SU-DHL-6 (cell line): ENCODE measurements around the gene ZCCHC4.
A peak's percentile ranks its signal among the peaks of the same experiment; 100 is the strongest.

ENCODE experiments used
- H2AFZ ChIP-seq: fragments of 200-600 bp; sonication (generic); 2 replicates; pipeline ENCODE4 v1.6.1; 2014; ENCODE audit warnings: low read depth, mild to moderate bottlenecking, moderate library complexity, mixed read lengths, antibody characterized with exemption, low read length; ENCODE audit not compliant: severe bottlenecking
- H3F3A ChIP-seq: fragments of 200-600 bp; shearing (Covaris generic); 2 replicates; pipeline ENCODE4 v1.6.0; 2016; ENCODE audit warnings: antibody characterized with exemption, mild to moderate bottlenecking; ENCODE audit not compliant: insufficient read depth
- H3K27ac ChIP-seq: fragments of 200-600 bp; sonication (generic); 2 replicates; pipeline ENCODE4 v1.5.1; 2016; ENCODE audit warnings: low read depth, mild to moderate bottlenecking, low read length, moderate library complexity, mixed read lengths
- H3K27me3 ChIP-seq: fragments of 200-600 bp; sonication (generic), shearing (Covaris generic); 2 replicates; pipeline ENCODE4 v1.6.0; 2014; ENCODE audit warnings: mild to moderate bottlenecking, low read length
- H3K36me3 ChIP-seq: fragments of 200-600 bp; sonication (generic); 2 replicates; pipeline ENCODE4 v1.6.1; 2014; ENCODE audit warnings: mild to moderate bottlenecking, low read length, mixed read lengths
- H3K4me2 ChIP-seq: fragments of 300-600, 200-600 bp; shearing (Covaris generic), sonication (generic); 2 replicates; pipeline ENCODE4 v1.6.0; 2014; ENCODE audit warnings: low read length, low read depth, mild to moderate bottlenecking; ENCODE audit not compliant: poor library complexity, severe bottlenecking
- H3K4me3 ChIP-seq: fragments of 200-600 bp; sonication (generic); 2 replicates; pipeline ENCODE4 v1.5.1; 2014; ENCODE audit warnings: antibody characterized with exemption, low read length, mild to moderate bottlenecking, mixed read lengths; ENCODE audit not compliant: insufficient read depth, poor library complexity, severe bottlenecking
- H3K79me2 ChIP-seq: fragments of 200-600 bp; sonication (generic); 2 replicates; pipeline ENCODE4 v1.6.1; 2014; ENCODE audit warnings: mild to moderate bottlenecking, low read length, moderate library complexity; ENCODE audit not compliant: insufficient read depth
- H3K9ac ChIP-seq: fragments of 200-600 bp; sonication (generic); 2 replicates; pipeline ENCODE4 v1.7.0; 2014; ENCODE audit warnings: mild to moderate bottlenecking, low read length
- H3K9me2 ChIP-seq: fragments of 200-600 bp; sonication (generic); replicated peaks from 2 replicates; pipeline ENCODE4 v1.6.1; 2014; ENCODE audit warnings: low read length; ENCODE audit not compliant: insufficient read depth
- H3K9me3 ChIP-seq: fragments of 200-600 bp; sonication (generic); 2 replicates; pipeline ENCODE4 v1.6.1; 2014; ENCODE audit warnings: low read length, mixed read lengths; ENCODE audit not compliant: insufficient read depth
- H4K20me1 ChIP-seq: fragments of 200-600 bp; sonication (generic); 2 replicates; pipeline ENCODE4 v1.6.1; 2014; ENCODE audit warnings: low read depth, mild to moderate bottlenecking, antibody characterized with exemption, low read length, moderate library complexity, mixed read lengths
- EZH2phosphoT487 ChIP-seq: fragments of 200-600 bp; sonication (generic), shearing (Covaris generic); conservative IDR thresholded peaks from 2 replicates; pipeline ENCODE4 v1.6.1; 2018; ENCODE audit warnings: mild to moderate bottlenecking, antibody characterized with exemption, low read length, moderate library complexity, mixed read lengths
- TF ChIP-seq, protein P1 (sequence below): fragments of 200-600 bp; sonication (generic); IDR thresholded peaks from one replicate; pipeline ENCODE4 v1.5.1; 2017; ENCODE audit warnings: antibody characterized with exemption, mild to moderate bottlenecking, low read length, moderate library complexity; ENCODE audit not compliant: insufficient read depth, poor library complexity, severe bottlenecking

Gene ZCCHC4

DNA sequence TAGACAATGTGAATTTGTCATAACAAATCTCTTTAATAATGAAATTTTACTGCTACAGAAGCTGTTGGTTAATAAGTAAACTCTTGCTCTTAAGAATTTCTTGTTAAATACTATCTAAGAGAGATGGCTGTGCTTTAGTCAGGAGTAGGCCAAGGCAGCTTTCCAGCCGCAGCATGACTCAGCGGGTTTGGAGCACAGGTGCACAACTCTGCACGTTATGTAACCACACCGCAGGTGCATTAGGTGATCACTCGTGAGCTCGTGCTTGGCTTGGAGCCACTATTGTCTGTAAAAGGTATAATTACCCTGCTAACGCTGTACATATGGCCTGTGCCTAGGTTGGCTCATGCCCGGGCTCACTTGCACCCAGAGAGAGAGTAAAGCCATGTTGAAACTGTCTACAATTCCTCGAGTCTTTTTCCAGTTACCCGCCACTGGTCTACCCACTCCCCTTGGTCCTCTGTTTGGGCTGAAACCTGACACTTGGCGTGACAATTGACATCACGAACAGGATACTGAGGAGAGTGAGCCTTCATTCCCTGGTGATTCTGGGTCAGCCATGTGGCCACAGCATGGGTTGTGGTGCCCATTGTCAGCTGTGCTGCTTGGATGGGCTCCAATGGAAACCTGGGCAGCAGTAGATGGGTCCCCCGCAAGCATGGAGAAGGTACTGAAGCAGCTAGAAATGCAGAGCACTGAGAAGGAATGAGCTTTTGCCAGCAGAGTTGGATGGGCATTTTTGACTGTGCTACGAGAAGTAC lies 46.1 kb downstream of the ZCCHC4 start:
- Histone ChIP-seq H3K36me3 (no peaks in the 10 kb centered on the region), H2AFZ (no peak overlapping the region), H3K9me2 (no peaks in the 10 kb centered on the region), H3K4me2 (no peak overlapping the region), H3F3A (no peaks in the 10 kb centered on the region), H3K4me3 (no peak overlapping the region), H3K27me3 (no peaks in the 10 kb centered on the region), H3K9ac (no peak overlapping the region), H3K79me2 (no peaks in the 10 kb centered on the region), H4K20me1 (no peaks in the 10 kb centered on the region), H3K27ac (no peak overlapping the region), H3K9me3 (peaks cover 12% of the 10 kb centered on the region; the same call in 1 of the 2 replicates)
- TF ChIP-seq, protein P1, sequence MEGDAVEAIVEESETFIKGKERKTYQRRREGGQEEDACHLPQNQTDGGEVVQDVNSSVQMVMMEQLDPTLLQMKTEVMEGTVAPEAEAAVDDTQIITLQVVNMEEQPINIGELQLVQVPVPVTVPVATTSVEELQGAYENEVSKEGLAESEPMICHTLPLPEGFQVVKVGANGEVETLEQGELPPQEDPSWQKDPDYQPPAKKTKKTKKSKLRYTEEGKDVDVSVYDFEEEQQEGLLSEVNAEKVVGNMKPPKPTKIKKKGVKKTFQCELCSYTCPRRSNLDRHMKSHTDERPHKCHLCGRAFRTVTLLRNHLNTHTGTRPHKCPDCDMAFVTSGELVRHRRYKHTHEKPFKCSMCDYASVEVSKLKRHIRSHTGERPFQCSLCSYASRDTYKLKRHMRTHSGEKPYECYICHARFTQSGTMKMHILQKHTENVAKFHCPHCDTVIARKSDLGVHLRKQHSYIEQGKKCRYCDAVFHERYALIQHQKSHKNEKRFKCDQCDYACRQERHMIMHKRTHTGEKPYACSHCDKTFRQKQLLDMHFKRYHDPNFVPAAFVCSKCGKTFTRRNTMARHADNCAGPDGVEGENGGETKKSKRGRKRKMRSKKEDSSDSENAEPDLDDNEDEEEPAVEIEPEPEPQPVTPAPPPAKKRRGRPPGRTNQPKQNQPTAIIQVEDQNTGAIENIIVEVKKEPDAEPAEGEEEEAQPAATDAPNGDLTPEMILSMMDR, result no peak
- TF ChIP-seq EZH2phosphoT487, result no peak

- Histone ChIP-seq H3F3A (no peaks in the 10 kb centered on the region), H3K79me2 (no peaks in the 10 kb centered on the region), H3K9me3 (peaks cover 12% of the 10 kb centered on the region; the same call in 1 of the 2 replicates), H3K9me2 (no peaks in the 10 kb centered on the region), H3K4me3 (no peak overlapping the region), H3K27ac (no peak overlapping the region), H3K9ac (no peak overlapping the region), H4K20me1 (no peaks in the 10 kb centered on the region), H3K36me3 (no peaks in the 10 kb centered on the region), H3K27me3 (no peaks in the 10 kb centered on the region), H3K4me2 (no peak overlapping the region), H2AFZ (no peak overlapping the region)
- no peak for TF ChIP-seq EZH2phosphoT487
- TF ChIP-seq, protein P1, result no peak
These were observed 48.7 kb downstream of the ZCCHC4 start for GRCh38 chr4:25361253-25361652.

DNA sequence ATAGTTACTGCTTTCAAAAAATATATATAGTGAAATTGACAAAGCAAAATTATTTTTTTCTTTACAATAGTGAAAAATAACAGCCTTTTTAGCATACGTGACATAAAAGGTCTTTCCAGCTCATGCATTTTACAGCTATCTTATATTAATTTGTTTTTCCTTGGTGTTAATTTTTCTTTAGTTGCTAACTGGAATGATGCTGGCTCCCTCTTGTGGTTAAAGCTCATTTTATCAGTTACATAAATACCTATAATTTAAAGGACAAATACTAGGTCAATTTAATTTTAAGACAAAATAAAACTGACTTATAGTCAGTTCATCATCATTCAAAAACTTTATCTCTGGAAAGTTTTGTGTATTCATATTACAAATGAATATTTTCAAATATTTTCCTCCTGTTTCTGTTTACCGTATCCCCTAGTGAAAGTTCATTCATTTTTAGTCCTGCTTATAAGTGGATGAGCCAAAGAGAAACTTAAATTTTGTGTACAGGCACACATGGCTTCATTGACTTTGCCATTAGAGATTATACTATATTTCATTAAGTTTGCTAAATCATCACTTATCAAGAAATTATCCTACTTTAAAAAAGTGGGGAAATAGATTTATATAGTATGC lies 54.5 kb downstream of the ZCCHC4 start:
- Histone ChIP-seq H3K4me2 (no peak overlapping the region), H2AFZ (no peak overlapping the region), H3F3A (peaks cover 5% of the 10 kb centered on the region; the same call in 1 of the 2 replicates), H3K36me3 (no peaks in the 10 kb centered on the region), H3K79me2 (no peaks in the 10 kb centered on the region), H3K9me3 (no peaks in the 10 kb centered on the region), H3K27ac (no peak overlapping the region), H3K9ac (no peak overlapping the region), H3K4me3 (no peak overlapping the region), H3K27me3 (no peaks in the 10 kb centered on the region), H3K9me2 (no peaks in the 10 kb centered on the region), H4K20me1 (no peaks in the 10 kb centered on the region)
- TF ChIP-seq, protein P1, result peak; percentile 63
- TF ChIP-seq EZH2phosphoT487, result no peak
